Parathyroid adenoma (tissue), 2 donors: ENCODE results near the gene SOS2.

Experiments used
- H2AFZ ChIP-seq: fragments of 300-600 bp; sonication (generic); one replicate; pipeline ENCODE4 v1.7.0; 2017; ENCODE audit warnings: antibody characterized with exemption, mild to moderate bottlenecking
- H3K27ac ChIP-seq: fragments of 300-600 bp; sonication (generic); one replicate; pipeline ENCODE4 v1.7.0; 2017
- H3K27me3 ChIP-seq: fragments of 300-600 bp; sonication (generic); one replicate; pipeline ENCODE4 v1.7.0; 2017; ENCODE audit warnings: low read length; ENCODE audit not compliant: control insufficient read depth, insufficient read depth
- H3K36me3 ChIP-seq: fragments of 300-600 bp; sonication (generic); one replicate; pipeline ENCODE4 v1.7.0; 2017; ENCODE audit warnings: low read length; ENCODE audit not compliant: control insufficient read depth, insufficient read depth
- H3K4me1 ChIP-seq: fragments of 300-600 bp; sonication (generic); one replicate; pipeline ENCODE4 v1.7.0; 2017; ENCODE audit warnings: control low read depth
- H3K4me2 ChIP-seq: fragments of 300-600 bp; sonication (generic); one replicate; pipeline ENCODE4 v1.7.0; 2017; ENCODE audit warnings: low read length
- H3K4me3 ChIP-seq: fragments of 300-600 bp; sonication (generic); one replicate; pipeline ENCODE4 v1.7.0; 2017; ENCODE audit warnings: low read depth, low read length
- H3K79me2 ChIP-seq: fragments of 300-600 bp; sonication (generic); one replicate; pipeline ENCODE4 v1.7.0; 2017; ENCODE audit warnings: control low read depth
- H3K9ac ChIP-seq: fragments of 300-600 bp; sonication (generic); one replicate; pipeline ENCODE4 v1.7.0; 2017; ENCODE audit warnings: mild to moderate bottlenecking
- H3K9me3 ChIP-seq: fragments of 300-600 bp; sonication (generic); one replicate; pipeline ENCODE4 v1.7.0; 2017; ENCODE audit warnings: low read length; ENCODE audit not compliant: control insufficient read depth
- TF ChIP-seq, protein P1 (sequence below): fragments of 300-600 bp; sonication (generic); IDR thresholded peaks from one replicate; pipeline ENCODE4 v1.7.0; 2017; ENCODE audit warnings: antibody characterized with exemption, mild to moderate bottlenecking
- donor health status: primary hyperparathyroidism.

Gene SOS2

DNA sequence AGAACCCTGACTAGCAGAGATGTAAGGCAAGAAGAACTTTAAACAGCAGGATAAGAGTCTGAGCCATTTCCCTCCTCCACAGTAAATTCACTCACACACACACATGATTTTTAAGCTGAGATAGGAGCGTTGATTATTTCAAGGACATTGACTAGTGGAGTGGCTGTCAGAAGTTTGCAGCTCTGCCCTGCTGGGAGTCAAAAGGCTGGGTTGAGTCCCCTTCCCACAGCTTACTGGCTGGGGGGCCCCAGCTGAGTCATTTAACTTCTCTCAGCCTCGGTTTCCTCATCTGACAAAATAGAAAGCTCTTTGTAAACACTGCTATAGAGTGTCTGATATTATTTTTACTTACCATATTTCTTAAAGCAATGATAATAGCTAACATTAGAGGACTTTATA, 143.3 kb downstream of the SOS2 start:
- H3K4me3 ChIP-seq: no peak overlapping the region
- H3K9me3 ChIP-seq: no peaks in the 10 kb centered on the region
- H3K27me3 ChIP-seq: no peaks in the 10 kb centered on the region
- no peaks in the 10 kb centered on the region for H3K36me3 ChIP-seq
- H3K79me2 ChIP-seq: no peaks in the 10 kb centered on the region
- H2AFZ ChIP-seq: no peak overlapping the region
- no peaks in the 10 kb centered on the region for H3K4me1 ChIP-seq
- no peak overlapping the region for H3K4me2 ChIP-seq
- H3K27ac ChIP-seq: no peak overlapping the region
- TF ChIP-seq, protein P1, sequence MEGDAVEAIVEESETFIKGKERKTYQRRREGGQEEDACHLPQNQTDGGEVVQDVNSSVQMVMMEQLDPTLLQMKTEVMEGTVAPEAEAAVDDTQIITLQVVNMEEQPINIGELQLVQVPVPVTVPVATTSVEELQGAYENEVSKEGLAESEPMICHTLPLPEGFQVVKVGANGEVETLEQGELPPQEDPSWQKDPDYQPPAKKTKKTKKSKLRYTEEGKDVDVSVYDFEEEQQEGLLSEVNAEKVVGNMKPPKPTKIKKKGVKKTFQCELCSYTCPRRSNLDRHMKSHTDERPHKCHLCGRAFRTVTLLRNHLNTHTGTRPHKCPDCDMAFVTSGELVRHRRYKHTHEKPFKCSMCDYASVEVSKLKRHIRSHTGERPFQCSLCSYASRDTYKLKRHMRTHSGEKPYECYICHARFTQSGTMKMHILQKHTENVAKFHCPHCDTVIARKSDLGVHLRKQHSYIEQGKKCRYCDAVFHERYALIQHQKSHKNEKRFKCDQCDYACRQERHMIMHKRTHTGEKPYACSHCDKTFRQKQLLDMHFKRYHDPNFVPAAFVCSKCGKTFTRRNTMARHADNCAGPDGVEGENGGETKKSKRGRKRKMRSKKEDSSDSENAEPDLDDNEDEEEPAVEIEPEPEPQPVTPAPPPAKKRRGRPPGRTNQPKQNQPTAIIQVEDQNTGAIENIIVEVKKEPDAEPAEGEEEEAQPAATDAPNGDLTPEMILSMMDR: no peak
- no peak overlapping the region for H3K9ac ChIP-seq

GRCh38 chr14:50087341-50088116, 143.8 kb downstream of the SOS2 start:
- H3K27ac ChIP-seq: no peak overlapping the region
- no peaks in the 10 kb centered on the region for H3K27me3 ChIP-seq
- no peaks in the 10 kb centered on the region for H3K4me1 ChIP-seq
- H3K36me3 ChIP-seq: no peaks in the 10 kb centered on the region
- no peak overlapping the region for H2AFZ ChIP-seq
- H3K9me3 ChIP-seq: no peaks in the 10 kb centered on the region
- TF ChIP-seq, protein P1: no peak
- H3K4me3 ChIP-seq: no peak overlapping the region
- no peak overlapping the region for H3K9ac ChIP-seq
- no peaks in the 10 kb centered on the region for H3K79me2 ChIP-seq
- no peak overlapping the region for H3K4me2 ChIP-seq

DNA sequence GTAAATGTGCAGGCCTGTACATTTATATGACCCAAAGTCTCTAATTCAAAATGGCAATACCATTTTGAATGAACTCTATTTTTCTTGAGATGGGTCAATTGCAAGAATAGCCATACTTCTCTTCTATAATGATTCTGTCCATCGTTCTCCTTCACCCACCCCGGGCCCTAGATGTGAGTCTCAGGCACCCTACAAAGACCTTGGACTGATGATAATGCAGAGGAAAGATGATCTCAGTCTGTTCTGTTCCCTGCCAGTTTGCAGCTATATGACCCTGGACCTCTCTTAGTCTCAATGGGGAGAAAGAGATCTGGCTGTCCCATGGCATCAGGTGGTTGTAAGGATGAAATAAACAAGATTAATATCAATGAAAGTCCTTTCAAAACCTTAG, 145.1 kb downstream of the SOS2 start:
- Histone ChIP-seq H3K4me1 (no peaks in the 10 kb centered on the region), H3K36me3 (no peaks in the 10 kb centered on the region)
- TF ChIP-seq, protein P1: no peak

GRCh38 chr14:50085570-50086320, 145.6 kb downstream of the SOS2 start:
- TF ChIP-seq, protein P1: no peak
- no peaks in the 10 kb centered on the region for H3K79me2 ChIP-seq
- H3K4me1 ChIP-seq: no peaks in the 10 kb centered on the region
- H2AFZ ChIP-seq: no peak overlapping the region
- no peak overlapping the region for H3K27ac ChIP-seq
- H3K9me3 ChIP-seq: no peaks in the 10 kb centered on the region
- no peak overlapping the region for H3K4me2 ChIP-seq
- H3K9ac ChIP-seq: no peak overlapping the region
- H3K36me3 ChIP-seq: no peaks in the 10 kb centered on the region
- H3K27me3 ChIP-seq: no peaks in the 10 kb centered on the region
- H3K4me3 ChIP-seq: no peak overlapping the region

More for the DNA sequence above, 145.1 kb downstream of the SOS2 start:
- H3K9me3 ChIP-seq: no peaks in the 10 kb centered on the region
- no peaks in the 10 kb centered on the region for H3K27me3 ChIP-seq
- no peak overlapping the region for H3K9ac ChIP-seq
- H2AFZ ChIP-seq: no peak overlapping the region
- no peaks in the 10 kb centered on the region for H3K79me2 ChIP-seq
- H3K27ac ChIP-seq: no peak overlapping the region
- H3K4me3 ChIP-seq: no peak overlapping the region
- no peak overlapping the region for H3K4me2 ChIP-seq
